Activated naive CD4-positive, alpha-beta T cell treated with anti-CD3 and anti-CD28 coated beads for 36 hours (primary cell): ENCODE data around the gene CTSO. TPM values are rescaled to one million over a fixed set of nuclear protein-coding genes. Genes with fewer than 3 reads are reported as not detected.

ENCODE experiments used
- CTCF ChIA-PET: fragments of 350-600 bp; sonication (Branson Sonifier 250); formaldehyde crosslinking; loops from one replicate; lab custom pipeline; 2021; ENCODE audit warnings: antibody characterized with exemption; lab: Charles Lee
- DNase-seq: peaks from one replicate; pipeline ENCODE4 v3.0.0-alpha.2; 2020
- H3K27ac Mint-ChIP-seq: one replicate; pipeline ENCODE4 v1.8.0; 2021; ENCODE audit warnings: mild to moderate bottlenecking, mixed read lengths
- H3K27me3 Mint-ChIP-seq: one replicate; pipeline ENCODE4 v1.8.0; 2021; ENCODE audit warnings: low read depth, mixed read lengths
- H3K36me3 Mint-ChIP-seq: one replicate; pipeline ENCODE4 v1.8.0; 2021; ENCODE audit warnings: low read depth, mixed read lengths
- H3K4me1 Mint-ChIP-seq: one replicate; pipeline ENCODE4 v1.8.0; 2021; ENCODE audit warnings: low read depth, mixed read lengths
- H3K4me3 Mint-ChIP-seq: one replicate; pipeline ENCODE4 v1.8.0; 2021; ENCODE audit warnings: mild to moderate bottlenecking, moderate library complexity, mixed read lengths
- H3K9me3 Mint-ChIP-seq: one replicate; pipeline ENCODE4 v1.8.0; 2021; ENCODE audit warnings: mixed read lengths
- intact Hi-C: fragments of 100-400 bp; cut with micrococcal nuclease; formaldehyde crosslinking; loops from one replicate; pipeline ENCODE4 v1.15.1; 2023
- total RNA-seq, 2 experiments: library from RNA; stranded (reverse); gene quantifications; one replicate each; pipeline ENCODE4 v1.2.3, GENCODE V29; 2021

Gene CTSO
- total RNA-seq, 2 experiments from 2014 or later, result 2.1 to 2.6 TPM

GRCh38 chr4:155972098-155972497, 18.4 kb upstream of the CTSO start:
- DNase-seq, result no peak
- CTCF ChIA-PET, result no interaction called here
- H3K4me3 Mint-ChIP-seq, result no peak overlapping the region
- no peaks in the 10 kb centered on the region for H3K9me3 Mint-ChIP-seq
- intact Hi-C loops, result no loop called here
- H3K27ac Mint-ChIP-seq, result no peak overlapping the region
- no peaks in the 10 kb centered on the region for H3K4me1 Mint-ChIP-seq
- H3K36me3 Mint-ChIP-seq, result no peaks in the 10 kb centered on the region
- H3K27me3 Mint-ChIP-seq, result peaks cover 9% of the 10 kb centered on the region

- Mint-ChIP-seq H3K4me3 (no peak overlapping the region), H3K27me3 (peaks cover 10% of the 10 kb centered on the region), H3K36me3 (no peaks in the 10 kb centered on the region), H3K4me1 (peaks cover 6% of the 10 kb centered on the region), H3K9me3 (no peaks in the 10 kb centered on the region), H3K27ac (no peak overlapping the region)
- intact Hi-C loops, result no loop called here
- DNase-seq, result no peak
- CTCF ChIA-PET, result no interaction called here
Measured at GRCh38 chr4:155966731-155967395, 13.2 kb upstream of the CTSO start.

- Mint-ChIP-seq H3K4me1 (peaks cover 6% of the 10 kb centered on the region), H3K27ac (no peak overlapping the region), H3K27me3 (peaks cover 10% of the 10 kb centered on the region), H3K36me3 (no peaks in the 10 kb centered on the region), H3K9me3 (no peaks in the 10 kb centered on the region), H3K4me3 (no peak overlapping the region)
- DNase-seq, result no peak
- intact Hi-C loops, result no loop called here
- CTCF ChIA-PET, result no interaction called here
Measured at GRCh38 chr4:155966171-155966570, 12.5 kb upstream of the CTSO start.

- no peak overlapping the region for H3K4me3 Mint-ChIP-seq
- no peaks in the 10 kb centered on the region for H3K36me3 Mint-ChIP-seq
- H3K4me1 Mint-ChIP-seq, result peaks cover 6% of the 10 kb centered on the region
- no peaks in the 10 kb centered on the region for H3K9me3 Mint-ChIP-seq
- no peak overlapping the region for H3K27ac Mint-ChIP-seq
- H3K27me3 Mint-ChIP-seq, result peaks cover 8% of the 10 kb centered on the region
- CTCF ChIA-PET, result interaction anchor here (0.6 kb wide), 1 partner anchor 210 kb away, joined by 3 read pairs; no protein-coding TSS in a partner anchor
- intact Hi-C loops, result no loop called here
- no peak for DNase-seq
Measured at GRCh38 chr4:155964016-155964891, 10.6 kb upstream of the CTSO start.

GRCh38 chr4:155962767-155963166, 9.1 kb upstream of the CTSO start:
- H3K4me3 Mint-ChIP-seq, result no peak overlapping the region
- CTCF ChIA-PET, result interaction anchor here (1.8 kb wide), 1 partner anchor 9 kb away, joined by 7 read pairs; the partner anchor contains the start of gene CTSO
- intact Hi-C loops, result no loop called here
- no peak for DNase-seq
- H3K4me1 Mint-ChIP-seq, result peaks cover 6% of the 10 kb centered on the region
- H3K27me3 Mint-ChIP-seq, result peaks cover 12% of the 10 kb centered on the region
- H3K9me3 Mint-ChIP-seq, result no peaks in the 10 kb centered on the region
- H3K36me3 Mint-ChIP-seq, result no peaks in the 10 kb centered on the region
- H3K27ac Mint-ChIP-seq, result no peak overlapping the region

- no peak overlapping the region for H3K27ac Mint-ChIP-seq
- H3K4me1 Mint-ChIP-seq, result peaks cover 6% of the 10 kb centered on the region
- H3K36me3 Mint-ChIP-seq, result no peaks in the 10 kb centered on the region
- intact Hi-C loops, result no loop called here
- no peak overlapping the region for H3K4me3 Mint-ChIP-seq
- H3K9me3 Mint-ChIP-seq, result no peaks in the 10 kb centered on the region
- CTCF ChIA-PET, result interaction anchor here (1.8 kb wide), 1 partner anchor 8 kb away, joined by 7 read pairs; the partner anchor contains the start of gene CTSO
- DNase-seq, result no peak
- H3K27me3 Mint-ChIP-seq, result peaks cover 12% of the 10 kb centered on the region
Measured at GRCh38 chr4:155961575-155961974, 7.9 kb upstream of the CTSO start.

GRCh38 chr4:155960522-155960921, 6.9 kb upstream of the CTSO start:
- H3K27me3 Mint-ChIP-seq, result peaks cover 10% of the 10 kb centered on the region
- intact Hi-C loops, result no loop called here
- no peak overlapping the region for H3K4me3 Mint-ChIP-seq
- CTCF ChIA-PET, result no interaction called here
- H3K4me1 Mint-ChIP-seq, result peaks cover 6% of the 10 kb centered on the region
- H3K36me3 Mint-ChIP-seq, result no peaks in the 10 kb centered on the region
- DNase-seq, result no peak
- no peak overlapping the region for H3K27ac Mint-ChIP-seq
- no peaks in the 10 kb centered on the region for H3K9me3 Mint-ChIP-seq

GRCh38 chr4:155959417-155959816, 5.8 kb upstream of the CTSO start:
- no peak for DNase-seq
- intact Hi-C loops, result no loop called here
- H3K9me3 Mint-ChIP-seq, result no peaks in the 10 kb centered on the region
- no peak overlapping the region for H3K4me3 Mint-ChIP-seq
- CTCF ChIA-PET, result no interaction called here
- H3K27ac Mint-ChIP-seq, result no peak overlapping the region
- peaks cover 7% of the 10 kb centered on the region for H3K4me1 Mint-ChIP-seq
- peaks cover 10% of the 10 kb centered on the region for H3K27me3 Mint-ChIP-seq
- no peaks in the 10 kb centered on the region for H3K36me3 Mint-ChIP-seq

GRCh38 chr4:155956461-155956860, 2.8 kb upstream of the CTSO start:
- intact Hi-C loops, result no loop called here
- Mint-ChIP-seq H3K27me3 (peaks cover 10% of the 10 kb centered on the region), H3K36me3 (no peaks in the 10 kb centered on the region), H3K9me3 (no peaks in the 10 kb centered on the region), H3K4me1 (peaks cover 15% of the 10 kb centered on the region), H3K4me3 (no peak overlapping the region), H3K27ac (no peak overlapping the region)
- no peak for DNase-seq
- CTCF ChIA-PET, result interaction anchor here (0.6 kb wide), 1 partner anchor 1315 kb away, joined by 4 read pairs; no protein-coding TSS in a partner anchor

GRCh38 chr4:155954939-155955338, 1.3 kb upstream of the CTSO start:
- Mint-ChIP-seq H3K4me1 (peaks cover 15% of the 10 kb centered on the region), H3K36me3 (no peaks in the 10 kb centered on the region), H3K4me3 (no peak overlapping the region), H3K27ac (no peak overlapping the region), H3K9me3 (no peaks in the 10 kb centered on the region), H3K27me3 (peaks cover 8% of the 10 kb centered on the region)
- intact Hi-C loops, result loop anchor here (5.0 kb wide), 3 partner anchors 198 to 1148 kb away; partner anchors contain the start of genes GUCY1B1 and PDGFC
- CTCF ChIA-PET, result interaction anchor here (3.4 kb wide), 1 partner anchor 144 kb away, joined by 21 read pairs; no protein-coding TSS in a partner anchor
- DNase-seq, result no peak

- peaks cover 8% of the 10 kb centered on the region for H3K27me3 Mint-ChIP-seq
- intact Hi-C loops, result loop anchor here (5.0 kb wide), 3 partner anchors 197 to 1147 kb away; partner anchors contain the start of genes GUCY1B1 and PDGFC
- H3K27ac Mint-ChIP-seq, result peak overlapping the region; percentile 98
- H3K9me3 Mint-ChIP-seq, result no peaks in the 10 kb centered on the region
- DNase-seq, result no peak
- peaks cover 15% of the 10 kb centered on the region for H3K4me1 Mint-ChIP-seq
- peak overlapping the region; percentile 95 for H3K4me3 Mint-ChIP-seq
- no peaks in the 10 kb centered on the region for H3K36me3 Mint-ChIP-seq
- CTCF ChIA-PET, result interaction anchor here (0.8 to 3.4 kb wide), 4 partner anchors 144 to 1091 kb away, joined by 3 to 21 read pairs (median 4); no protein-coding TSS in a partner anchor
Measured at GRCh38 chr4:155954118-155954685, 536 bp upstream of the CTSO start.

GRCh38 chr4:155952501-155952901, 1.2 kb downstream of the CTSO start:
- H3K27ac Mint-ChIP-seq, result no peak overlapping the region
- H3K4me3 Mint-ChIP-seq, result no peak overlapping the region
- H3K27me3 Mint-ChIP-seq, result peaks cover 2% of the 10 kb centered on the region
- peaks cover 20% of the 10 kb centered on the region for H3K4me1 Mint-ChIP-seq
- CTCF ChIA-PET, result interaction anchor here (0.6 to 3.4 kb wide), 8 partner anchors 9 to 1957 kb away, joined by 3 to 21 read pairs (median 4); no protein-coding TSS in a partner anchor
- intact Hi-C loops, result loop anchor here (5.0 kb wide), 3 partner anchors 195 to 1145 kb away; partner anchors contain the start of genes GUCY1B1 and PDGFC
- DNase-seq, result no peak
- H3K36me3 Mint-ChIP-seq, result no peaks in the 10 kb centered on the region
- H3K9me3 Mint-ChIP-seq, result no peaks in the 10 kb centered on the region
